ENCODE data around the gene TENT5C.

TENT5C gene

GRCh38 chr1:117572546-117572945, 33.3 kb upstream of the TENT5C start:
- in situ Hi-C loops (cut with HindIII; ENCODE audit: low sequenced_read_pairs): loop anchor here (5.0 kb wide), 1 partner anchor 40 kb away; no protein-coding TSS in a partner anchor

- in situ Hi-C loops (cut with HindIII; ENCODE audit: low sequenced_read_pairs): loop anchor here (5.0 kb wide), 1 partner anchor 41 kb away; no protein-coding TSS in a partner anchor
Measured at GRCh38 chr1:117573386-117574023, 32.3 kb upstream of the TENT5C start.

- in situ Hi-C loops (cut with HindIII; ENCODE audit: low sequenced_read_pairs): loop anchor here (5.0 kb wide), 1 partner anchor 42 kb away; no protein-coding TSS in a partner anchor
Measured at GRCh38 chr1:117574161-117574835, 31.6 kb upstream of the TENT5C start.

GRCh38 chr1:117575586-117576225, 30.1 kb upstream of the TENT5C start:
- in situ Hi-C loops (cut with HindIII; ENCODE audit: low sequenced_read_pairs): no loop called here

GRCh38 chr1:117576236-117576635, 29.6 kb upstream of the TENT5C start:
- in situ Hi-C loops (cut with HindIII; ENCODE audit: low sequenced_read_pairs): no loop called here

GRCh38 chr1:117577191-117577885, 28.5 kb upstream of the TENT5C start:
- in situ Hi-C loops (cut with HindIII; ENCODE audit: low sequenced_read_pairs): no loop called here

GRCh38 chr1:117578466-117578865, 27.4 kb upstream of the TENT5C start:
- in situ Hi-C loops (cut with HindIII; ENCODE audit: low sequenced_read_pairs): no loop called here

- in situ Hi-C loops (cut with HindIII; ENCODE audit: low sequenced_read_pairs): no loop called here
Measured at GRCh38 chr1:117579221-117579906, 26.5 kb upstream of the TENT5C start.

- in situ Hi-C loops (cut with HindIII; ENCODE audit: low sequenced_read_pairs): no loop called here
Measured at GRCh38 chr1:117580436-117580835, 25.4 kb upstream of the TENT5C start.

- in situ Hi-C loops (cut with HindIII; ENCODE audit: low sequenced_read_pairs): no loop called here
Measured at GRCh38 chr1:117580882-117581281, 25.0 kb upstream of the TENT5C start.

- in situ Hi-C loops (cut with HindIII; ENCODE audit: low sequenced_read_pairs): no loop called here
Measured at GRCh38 chr1:117581391-117581943, 24.4 kb upstream of the TENT5C start.

- in situ Hi-C loops (cut with HindIII; ENCODE audit: low sequenced_read_pairs): no loop called here
Measured at GRCh38 chr1:117582451-117582850, 23.4 kb upstream of the TENT5C start.

GRCh38 chr1:117583247-117583646, 22.6 kb upstream of the TENT5C start:
- in situ Hi-C loops (cut with HindIII; ENCODE audit: low sequenced_read_pairs): no loop called here

GRCh38 chr1:117584181-117584580, 21.7 kb upstream of the TENT5C start:
- in situ Hi-C loops (cut with HindIII; ENCODE audit: low sequenced_read_pairs): no loop called here

- in situ Hi-C loops (cut with HindIII; ENCODE audit: low sequenced_read_pairs): no loop called here
Measured at GRCh38 chr1:117585086-117585485, 20.8 kb upstream of the TENT5C start.

- in situ Hi-C loops (cut with HindIII; ENCODE audit: low sequenced_read_pairs): no loop called here
Measured at GRCh38 chr1:117586337-117586736, 19.5 kb upstream of the TENT5C start.

GRCh38 chr1:117586747-117587498, 18.9 kb upstream of the TENT5C start:
- in situ Hi-C loops (cut with HindIII; ENCODE audit: low sequenced_read_pairs): no loop called here

- in situ Hi-C loops (cut with HindIII; ENCODE audit: low sequenced_read_pairs): no loop called here
Measured at GRCh38 chr1:117587499-117588356, 18.1 kb upstream of the TENT5C start.

GRCh38 chr1:117589544-117589943, 16.3 kb upstream of the TENT5C start:
- in situ Hi-C loops (cut with HindIII; ENCODE audit: low sequenced_read_pairs): no loop called here

All from endothelial cell of hepatic sinusoid (primary cell).